GOT3 (cell line): ENCODE data around the gene ACAA2.

ENCODE experiments used
- DNase-seq: peaks from one replicate; lab custom pipeline; 2025; ENCODE audit warnings: mixed read lengths; lab: John Stamatoyannopoulos, UW

Gene ACAA2

GRCh38 chr18:49767111-49768050, 46.0 kb downstream of the ACAA2 start:
- DNase-seq = no peak

GRCh38 chr18:49766646-49767045, 46.7 kb downstream of the ACAA2 start:
- DNase-seq = no peak

GRCh38 chr18:49764032-49764431, 49.3 kb downstream of the ACAA2 start:
- DNase-seq = no peak

GRCh38 chr18:49763590-49763989, 49.7 kb downstream of the ACAA2 start:
- DNase-seq = no peak

GRCh38 chr18:49762191-49763077, 50.9 kb downstream of the ACAA2 start:
- no peak for DNase-seq

GRCh38 chr18:49761771-49762170, 51.6 kb downstream of the ACAA2 start:
- no peak for DNase-seq

- DNase-seq = no peak
Measured at GRCh38 chr18:49758263-49758610, 55.1 kb downstream of the ACAA2 start.

GRCh38 chr18:49757513-49758262, 55.6 kb downstream of the ACAA2 start:
- DNase-seq = no peak

- no peak for DNase-seq
Measured at GRCh38 chr18:49756671-49757362, 56.5 kb downstream of the ACAA2 start.

GRCh38 chr18:49756135-49756534, 57.2 kb downstream of the ACAA2 start:
- DNase-seq = no peak

GRCh38 chr18:49755489-49755888, 57.8 kb downstream of the ACAA2 start:
- no peak for DNase-seq

GRCh38 chr18:49754866-49755265, 58.5 kb downstream of the ACAA2 start:
- DNase-seq = no peak

- no peak for DNase-seq
Measured at GRCh38 chr18:49753643-49754042, 59.7 kb downstream of the ACAA2 start.

GRCh38 chr18:49752095-49752457, 61.3 kb downstream of the ACAA2 start:
- no peak for DNase-seq

- DNase-seq = no peak
Measured at GRCh38 chr18:49751427-49752094, 61.8 kb downstream of the ACAA2 start.

- DNase-seq = no peak
Measured at GRCh38 chr18:49749563-49749962, 63.8 kb downstream of the ACAA2 start.

- no peak for DNase-seq
Measured at GRCh38 chr18:49747876-49748275, 65.5 kb downstream of the ACAA2 start.

GRCh38 chr18:49745045-49746014, 68.0 kb downstream of the ACAA2 start:
- DNase-seq = no peak

GRCh38 chr18:49744376-49745008, 68.8 kb downstream of the ACAA2 start:
- DNase-seq = no peak
